IPS-NIHi7 (cell line): Measurements from ENCODE around the gene LEF1.
A peak's percentile ranks its signal among the peaks of the same experiment; 100 is the strongest.
"Not testable (repeated sequence)": the region's sequence is repeated elsewhere in the genome, so short reads cannot be mapped to it uniquely, and the experiment has no call there.

Experiments
- DNase-seq: peaks from one replicate; pipeline ENCODE4 v3.0.0; 2012; ENCODE audit warnings: mixed read lengths; ENCODE audit errors: extremely low spot score

The LEF1 gene

DNA sequence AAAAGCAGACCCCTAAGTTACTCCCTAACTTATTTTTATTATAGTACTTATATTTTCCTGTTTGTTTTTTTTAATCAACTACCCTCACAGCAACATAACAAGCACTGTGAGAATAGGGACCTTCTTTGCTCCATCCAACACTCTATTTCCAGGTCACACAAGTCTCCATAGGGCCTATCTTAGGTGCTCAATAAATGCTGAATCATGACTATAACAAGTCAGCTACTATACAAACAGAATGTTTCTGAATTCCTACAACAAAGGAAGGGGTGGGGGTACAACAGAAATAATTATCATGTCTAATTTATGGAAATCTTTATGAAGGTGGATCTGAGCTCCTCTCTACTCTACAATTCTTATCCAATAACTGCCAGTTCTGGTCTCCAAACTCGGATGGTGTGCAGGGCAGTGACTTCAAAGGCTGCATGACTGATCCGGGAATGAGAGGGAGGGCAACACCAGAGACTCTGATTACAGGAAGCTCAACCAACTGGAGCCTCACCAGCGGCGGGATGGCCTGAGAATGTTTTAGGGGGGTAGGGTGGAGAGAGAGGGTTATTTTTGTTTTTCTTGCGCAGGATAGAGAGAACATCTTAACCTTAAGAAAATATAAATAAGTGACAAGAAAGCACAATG, 107.9 kb downstream of the LEF1 start:
- DNase-seq, result no peak

GRCh38 chr4:108060164-108060563, 108.6 kb downstream of the LEF1 start:
- DNase-seq, result peak; percentile 45

- DNase-seq, result no peak
These were observed 109.9 kb downstream of the LEF1 start for GRCh38 chr4:108058685-108059440.

GRCh38 chr4:108056418-108056817, 112.3 kb downstream of the LEF1 start:
- DNase-seq, result no peak

DNA sequence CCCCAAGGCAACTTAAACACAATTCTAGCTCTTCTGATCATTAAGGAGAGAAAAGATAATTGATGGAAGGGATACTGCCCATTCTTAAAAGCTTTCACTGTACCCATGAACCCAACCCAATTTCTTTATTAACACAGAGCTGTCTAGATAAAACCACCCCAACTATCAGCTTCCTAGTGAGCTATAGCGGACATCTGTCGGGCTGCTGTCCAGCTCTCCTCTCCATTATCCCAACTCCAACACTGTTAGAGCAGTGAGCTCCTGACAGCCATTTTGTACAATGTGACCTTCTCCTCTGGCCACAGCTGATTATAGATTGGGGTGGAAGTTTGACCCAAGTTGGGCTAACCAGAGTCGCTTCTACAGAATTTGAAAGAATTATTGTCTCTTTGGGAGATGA, 112.9 kb downstream of the LEF1 start:
- no peak for DNase-seq

GRCh38 chr4:108054025-108054638, 114.6 kb downstream of the LEF1 start:
- DNase-seq, result no peak

GRCh38 chr4:108053251-108053711, 115.5 kb downstream of the LEF1 start:
- no peak for DNase-seq

- no peak for DNase-seq
These were observed 116.1 kb downstream of the LEF1 start for GRCh38 chr4:108052558-108053120.

GRCh38 chr4:108051343-108051742, 117.4 kb downstream of the LEF1 start:
- no peak for DNase-seq

GRCh38 chr4:108050166-108051111, 118.3 kb downstream of the LEF1 start:
- not testable (repeated sequence) for DNase-seq

- DNase-seq, result no peak
These were observed 119.3 kb downstream of the LEF1 start for GRCh38 chr4:108049406-108049805.

GRCh38 chr4:108048997-108049396, 119.7 kb downstream of the LEF1 start:
- no peak for DNase-seq

DNA sequence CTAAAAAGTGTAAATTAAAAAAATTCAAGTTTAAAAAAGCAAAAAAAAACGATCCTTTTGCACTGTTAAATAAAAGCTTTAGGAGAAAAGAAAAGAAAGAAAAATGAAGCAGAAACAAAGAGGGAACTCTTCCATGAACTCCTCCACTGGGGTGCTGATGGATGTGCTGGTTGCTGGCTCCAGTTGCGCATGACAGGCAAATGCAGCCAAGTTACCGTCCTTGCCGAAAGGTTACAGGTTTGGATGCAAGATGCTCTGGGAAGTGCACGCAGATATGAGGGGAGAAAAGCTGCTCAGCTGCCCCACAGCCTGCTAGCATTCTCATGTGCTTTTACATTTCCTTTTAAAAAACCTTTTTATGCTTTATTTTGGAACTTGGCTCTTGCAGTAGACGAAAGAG, 120.6 kb downstream of the LEF1 start:
- DNase-seq, result no peak

DNA sequence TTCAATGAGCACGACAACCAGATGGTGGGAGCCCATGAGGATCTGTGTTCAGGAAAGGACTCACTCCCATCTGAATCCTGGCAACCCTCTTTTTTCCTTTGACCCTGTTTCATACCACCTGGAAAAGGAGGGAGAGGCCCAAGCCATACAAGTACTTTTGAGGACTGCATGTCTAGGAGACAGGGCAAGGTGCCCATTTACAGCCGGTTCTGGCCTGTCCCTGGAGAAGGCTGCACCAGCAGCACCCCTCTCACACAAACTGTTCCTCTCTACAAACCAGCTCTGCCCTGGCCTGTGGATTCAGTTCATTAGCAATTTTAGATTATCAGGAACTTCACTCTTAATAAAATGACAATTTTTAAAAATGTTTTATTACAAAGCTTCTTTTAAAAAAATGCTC, 121.5 kb downstream of the LEF1 start:
- no peak for DNase-seq

DNA sequence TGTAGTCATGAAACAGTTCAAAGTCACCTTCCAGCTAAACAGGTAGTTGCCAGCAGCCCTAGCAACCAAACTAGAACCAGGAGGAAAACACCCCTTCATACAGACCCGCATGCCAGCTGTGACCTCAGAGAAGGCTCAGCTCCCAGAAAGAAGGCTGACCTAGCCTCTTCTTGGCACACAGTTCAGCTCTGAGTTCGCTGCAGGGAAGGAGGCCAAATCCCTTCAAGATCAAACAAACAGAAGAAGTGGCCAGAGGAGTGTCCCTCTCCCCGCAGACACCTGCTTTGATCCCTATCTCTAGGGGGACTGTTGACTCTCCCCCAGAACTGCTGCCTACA, 123.1 kb downstream of the LEF1 start:
- no peak for DNase-seq

DNA sequence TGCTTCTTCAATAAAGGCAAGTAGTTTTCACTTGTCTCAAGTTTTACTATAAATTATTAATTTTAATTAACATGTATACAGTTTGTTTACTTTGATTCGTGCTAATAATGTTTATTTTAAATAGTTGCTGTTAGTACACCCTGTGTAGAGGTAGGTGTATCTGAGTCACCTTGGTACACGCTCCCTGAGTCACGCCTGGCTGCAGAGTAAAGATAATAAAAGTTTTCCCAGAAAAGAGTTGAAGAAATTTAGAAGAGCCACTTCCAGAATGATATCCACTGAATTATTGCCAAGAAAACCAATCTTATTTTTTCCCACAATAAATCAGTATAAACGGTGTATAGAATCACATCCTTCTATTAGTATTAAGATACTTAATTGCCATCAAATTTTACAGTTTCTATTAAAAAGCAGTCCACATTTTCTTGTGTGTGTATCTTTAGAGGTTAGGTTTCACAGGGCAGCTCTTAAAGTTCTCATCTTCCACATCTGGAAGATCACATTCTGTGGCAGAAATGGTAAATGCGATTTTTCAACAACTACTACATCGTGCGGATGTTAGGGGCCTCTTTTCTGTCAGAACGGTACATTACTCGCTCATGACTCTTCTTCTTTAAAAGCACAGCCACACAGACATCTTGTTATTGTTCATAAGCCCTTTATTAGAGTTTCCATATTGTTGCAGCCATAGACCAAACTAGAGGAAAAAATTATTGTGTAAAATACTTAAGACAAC, 123.6 kb downstream of the LEF1 start:
- DNase-seq, result no peak

GRCh38 chr4:108043526-108043925, 125.2 kb downstream of the LEF1 start:
- DNase-seq, result no peak

GRCh38 chr4:108042927-108043326, 125.8 kb downstream of the LEF1 start:
- no peak for DNase-seq

DNA sequence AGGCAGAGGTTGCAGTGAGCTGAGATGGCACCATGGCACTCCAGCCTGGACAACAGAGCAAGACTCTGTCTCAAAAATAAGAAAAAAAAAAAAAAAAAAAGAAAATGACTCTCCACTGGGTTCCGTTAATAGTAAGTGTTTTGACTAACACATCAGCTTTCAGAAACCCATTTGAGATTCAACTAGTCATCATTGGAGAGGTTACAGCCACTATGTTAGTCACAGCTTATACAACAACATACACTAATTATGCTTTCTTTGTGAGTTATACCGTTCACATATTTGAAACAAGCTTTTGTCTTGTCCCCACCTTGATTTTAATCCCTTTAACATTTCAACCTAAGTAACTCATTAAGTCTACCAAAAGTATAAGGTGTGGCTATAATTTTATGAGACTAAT, 130.8 kb downstream of the LEF1 start:
- DNase-seq, result no peak

DNA sequence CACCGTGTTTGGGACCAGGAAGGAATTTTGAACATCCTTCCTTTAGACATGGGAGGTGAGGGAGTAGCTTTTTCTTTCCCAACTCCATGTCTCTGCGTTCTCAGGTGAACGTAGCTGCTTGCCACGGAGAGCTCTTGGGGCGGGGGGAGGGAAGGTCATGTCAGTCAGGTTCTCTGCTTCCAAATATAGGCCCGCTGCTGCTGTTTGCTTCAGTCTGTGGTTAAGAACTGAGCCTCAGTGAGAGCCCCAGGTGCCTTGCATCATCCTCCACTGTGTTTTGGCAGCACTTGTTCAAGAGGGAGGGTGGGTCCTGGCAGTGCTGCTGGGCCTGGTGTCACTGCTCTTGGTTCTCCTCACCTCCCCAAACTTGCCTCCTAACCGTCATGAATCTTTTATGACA, 132.5 kb downstream of the LEF1 start:
- no peak for DNase-seq

DNA sequence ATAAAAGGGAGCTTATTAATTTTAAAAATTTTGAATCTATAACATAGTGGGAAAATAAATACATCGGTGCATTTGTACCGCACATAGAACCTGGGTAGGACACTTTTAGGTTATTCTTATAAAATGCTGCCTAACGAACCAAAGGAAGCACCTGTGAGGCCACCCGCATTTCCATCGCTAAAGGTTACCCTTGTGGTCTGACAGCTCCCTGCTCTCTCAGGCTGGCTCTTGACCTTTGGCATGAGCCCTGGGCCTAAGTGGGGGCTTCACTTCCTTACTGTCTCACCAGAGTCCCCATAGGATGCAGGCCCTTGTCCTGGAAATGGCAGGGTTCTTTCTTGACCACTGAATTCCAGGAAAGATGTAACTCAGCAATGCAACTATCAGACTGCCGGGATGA, 133.0 kb downstream of the LEF1 start:
- DNase-seq, result no peak
